GM18507 (cell line): ENCODE results near the gene LHFPL3.
"Not testable (repeated sequence)": the region's sequence is repeated elsewhere in the genome, so short reads cannot be mapped to it uniquely, and the experiment has no call there.

Source experiments
- DNase-seq: peaks from one replicate; pipeline ENCODE4 v3.0.0; 2011; ENCODE audit warnings: low read depth; ENCODE audit not compliant: insufficient read length; ENCODE audit errors: extremely low spot score
- FAIRE-seq: peaks from 2 replicates; lab custom pipeline; 2011; peaks lifted over from hg19 to GRCh38; lab: Jason Lieb, UNC

The LHFPL3 gene

DNA sequence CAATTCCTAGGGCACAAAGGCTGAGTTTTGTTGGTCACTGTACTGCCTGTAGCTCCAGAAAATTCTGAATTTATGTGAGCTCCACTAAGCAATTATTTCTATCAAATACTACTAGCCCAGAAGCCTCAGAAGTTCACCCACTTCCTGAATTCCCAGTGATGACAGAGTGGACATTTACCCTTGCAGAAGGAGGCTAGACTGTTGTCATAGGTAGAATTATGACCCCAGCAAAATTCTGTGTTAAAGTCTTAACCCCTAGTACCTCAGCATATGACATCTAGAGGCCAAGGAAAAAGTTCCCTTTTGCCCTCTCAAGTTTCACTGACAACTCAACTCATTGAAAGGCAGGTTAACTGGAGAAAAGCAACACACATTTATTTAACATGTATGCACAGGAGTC, 606.9 kb downstream of the LHFPL3 start:
- DNase-seq, result no peak
- no peak for FAIRE-seq

DNA sequence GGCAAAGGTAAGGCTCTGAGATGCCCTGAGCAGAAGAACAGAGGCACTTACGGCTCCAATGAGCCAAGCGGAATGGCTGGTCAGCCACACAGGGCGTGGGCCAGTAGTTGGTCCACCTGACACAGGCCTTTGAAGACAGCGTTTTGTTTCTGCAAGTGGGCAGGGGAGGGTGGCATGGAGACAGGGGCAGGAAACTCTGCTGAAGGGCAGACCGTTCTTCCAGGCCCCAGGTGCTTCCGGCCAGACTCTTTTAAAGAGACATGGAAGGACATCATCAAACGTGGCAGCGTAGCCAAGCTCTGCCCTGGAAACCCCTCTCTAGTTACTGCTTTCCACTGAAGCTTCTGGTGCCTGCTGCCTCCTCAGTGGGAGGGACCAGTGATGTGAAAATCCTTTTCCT, 608.1 kb downstream of the LHFPL3 start:
- FAIRE-seq (no peak), DNase-seq (no peak)

DNA sequence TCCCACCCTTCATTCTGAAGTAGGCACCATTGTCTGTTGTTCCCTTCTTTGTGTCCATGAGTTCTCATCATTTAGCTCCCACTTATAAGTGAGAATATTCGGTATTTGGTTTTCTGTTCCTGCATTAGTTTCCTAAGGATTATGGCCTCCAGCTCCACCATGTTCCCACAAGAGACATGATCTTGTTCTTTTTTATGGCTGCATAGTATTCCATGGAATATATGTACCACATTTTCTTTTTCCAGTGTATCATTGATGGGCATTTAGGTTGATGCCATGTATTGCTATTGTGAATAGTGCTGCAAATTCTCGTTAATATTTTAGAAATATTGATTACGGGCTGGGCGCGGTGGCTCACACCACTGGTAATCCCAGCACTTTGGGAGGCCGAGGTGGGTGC, 609.1 kb downstream of the LHFPL3 start:
- FAIRE-seq, DNase-seq: not testable (repeated sequence)

DNA sequence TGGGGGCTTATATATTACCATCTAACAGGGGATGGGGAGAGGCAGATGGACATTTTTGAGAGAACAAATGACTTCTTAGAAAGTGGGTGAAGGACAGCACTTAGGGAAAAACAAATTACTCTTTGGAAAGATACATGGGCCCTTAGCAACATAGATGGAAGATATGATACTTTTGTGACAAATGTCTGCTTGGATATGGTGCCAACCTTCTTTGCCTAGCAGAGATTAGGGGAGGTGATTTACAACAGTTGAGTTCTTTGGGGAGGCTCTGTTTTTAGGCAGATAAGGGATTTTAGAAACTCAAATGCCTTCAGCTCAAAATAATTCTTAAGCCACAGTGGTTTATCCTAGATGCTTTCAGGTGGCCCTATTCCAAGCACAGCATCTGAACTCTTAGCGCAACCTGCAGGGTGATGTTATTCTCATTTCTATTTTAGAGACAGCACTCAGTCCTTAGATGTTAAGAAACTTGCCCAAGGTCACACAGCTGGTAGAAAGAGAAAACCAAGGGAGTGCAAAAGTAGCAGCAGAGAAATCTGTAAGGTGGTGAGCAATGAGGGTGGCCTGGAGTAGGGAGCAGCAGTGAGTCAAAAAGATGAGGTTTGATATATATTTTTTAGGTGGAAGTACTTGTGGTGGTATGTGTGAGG, 610.5 kb downstream of the LHFPL3 start:
- DNase-seq (no peak), FAIRE-seq (no peak)

DNA sequence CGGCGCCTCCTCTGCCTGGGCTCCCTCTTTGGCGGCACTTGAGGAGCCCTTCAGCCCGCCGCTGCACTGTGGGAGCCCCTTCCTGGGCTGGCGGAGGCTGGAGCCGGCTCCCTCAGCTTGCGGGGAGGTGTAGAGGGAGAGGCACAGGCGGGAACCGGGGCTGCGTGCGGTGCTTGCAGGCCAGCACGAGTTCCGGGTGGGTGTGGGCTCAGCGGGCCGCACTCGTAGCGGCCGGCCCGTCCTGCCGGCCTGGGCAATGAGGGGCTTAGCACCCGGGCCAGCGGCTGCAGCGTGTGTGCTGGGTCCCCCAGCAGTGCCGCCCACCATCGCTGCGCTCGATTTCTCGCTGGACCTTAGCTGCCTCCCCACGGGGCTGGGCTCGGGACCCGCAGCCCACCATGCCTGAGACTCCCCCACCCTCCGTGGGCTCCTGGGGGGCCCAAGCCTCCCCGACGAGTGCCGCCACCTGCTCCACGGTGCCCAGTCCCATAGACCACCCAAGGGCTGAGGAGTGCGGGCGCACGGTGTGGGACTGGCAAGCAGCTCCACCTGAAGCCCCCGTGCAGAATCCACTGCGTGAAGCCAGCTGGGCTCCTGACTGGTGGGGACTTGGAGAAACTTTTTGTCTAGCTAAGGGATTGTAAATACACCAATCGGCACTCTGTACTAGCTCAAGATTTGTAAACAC, 611.8 kb downstream of the LHFPL3 start:
- no peak for DNase-seq
- no peak for FAIRE-seq

DNA sequence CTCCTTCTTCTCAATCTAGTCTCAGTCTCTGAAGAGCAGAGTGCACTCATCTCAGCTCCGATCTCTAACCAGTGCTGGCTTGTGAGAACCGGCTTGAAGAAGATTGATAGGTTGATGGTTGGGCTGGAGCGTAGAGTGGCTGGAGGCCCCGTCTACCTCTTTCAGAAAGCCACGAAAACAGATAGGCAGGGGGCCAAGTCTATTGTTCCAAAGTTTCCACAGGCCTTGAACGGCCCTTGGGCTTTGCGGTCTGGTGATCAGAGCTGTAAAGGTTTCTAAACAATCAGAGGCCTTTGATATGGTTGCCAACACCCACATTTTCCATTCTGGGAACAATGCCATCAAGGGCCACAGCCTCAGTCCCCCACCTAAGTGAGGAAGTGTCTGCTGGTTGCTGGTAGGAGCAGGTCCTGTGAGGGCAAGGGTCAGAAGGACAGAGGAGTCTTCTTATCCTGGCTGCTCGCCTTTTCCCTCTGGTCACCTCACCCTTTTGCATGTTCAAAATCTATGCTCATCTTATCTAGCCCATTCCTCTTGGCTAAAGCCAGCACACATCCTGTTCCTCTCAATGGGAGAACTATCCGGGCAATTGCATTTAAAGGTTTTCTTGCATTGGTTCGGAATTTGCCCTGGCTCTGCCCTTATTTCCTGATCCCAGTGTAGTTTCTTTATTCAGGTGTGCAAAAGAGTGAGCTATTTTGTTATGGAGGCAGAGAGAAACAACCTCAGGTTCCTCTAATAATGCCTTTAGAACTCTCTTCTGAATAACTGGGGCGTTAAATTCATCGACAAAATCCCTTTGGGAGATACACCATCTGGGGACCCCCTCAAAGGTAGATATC, 615.3 kb downstream of the LHFPL3 start:
- DNase-seq (no peak), FAIRE-seq (peak; percentile 82)

DNA sequence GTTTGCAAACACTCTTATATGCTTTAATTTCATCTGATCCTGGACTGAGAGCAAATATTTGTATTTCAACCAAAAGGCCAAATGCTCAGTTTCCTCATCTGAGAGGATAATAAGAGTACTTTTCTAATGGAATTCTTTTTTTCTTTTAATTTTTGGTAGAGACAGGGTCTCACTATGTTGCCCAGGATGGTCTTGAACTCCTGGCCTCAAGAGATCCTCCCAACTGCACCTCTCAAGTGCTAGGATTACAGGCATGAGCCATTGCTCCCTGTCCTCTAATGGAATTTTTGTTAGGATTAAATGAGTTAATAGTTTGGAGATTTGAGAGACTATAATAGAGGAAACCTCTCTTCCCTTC, 617.2 kb downstream of the LHFPL3 start:
- FAIRE-seq (no peak), DNase-seq (no peak)

DNA sequence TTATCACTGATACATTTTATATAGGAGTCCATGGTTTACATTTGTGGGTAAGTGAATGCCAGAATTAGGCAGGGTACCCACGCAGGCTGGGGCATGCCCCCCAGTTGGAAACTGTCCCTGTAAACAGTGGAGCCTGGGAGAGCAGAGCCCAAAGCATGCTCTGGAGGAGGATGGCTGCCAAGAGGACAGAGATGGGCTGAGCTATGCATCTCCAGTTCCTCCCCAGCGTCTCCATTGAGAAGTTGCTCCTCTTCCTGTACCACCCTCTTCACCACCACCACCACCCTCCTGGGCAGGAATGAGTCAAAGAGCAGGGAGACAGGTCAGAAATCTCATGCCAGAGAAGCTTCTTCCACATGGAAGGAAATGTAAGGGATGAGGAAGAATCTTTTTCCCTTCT, 617.9 kb downstream of the LHFPL3 start:
- DNase-seq (no peak), FAIRE-seq (no peak)

DNA sequence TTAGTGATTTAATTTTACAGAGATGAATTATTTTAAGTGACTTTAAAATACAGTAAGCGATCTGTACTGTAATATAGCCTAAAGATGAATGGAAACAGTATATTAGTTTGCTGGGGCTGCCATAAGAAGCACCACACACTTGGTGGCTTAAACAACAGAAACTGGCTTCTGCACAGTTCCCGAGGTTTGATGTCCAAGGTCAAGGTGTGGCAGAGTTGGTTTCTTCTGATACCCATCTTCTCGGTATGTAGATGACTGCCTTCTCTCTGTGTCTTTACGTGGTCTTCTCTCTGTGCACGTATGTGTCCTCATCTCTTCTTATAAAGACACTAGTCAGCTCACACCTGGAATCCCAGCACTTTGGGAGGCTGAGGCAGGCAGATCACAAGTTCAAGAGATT, 621.6 kb downstream of the LHFPL3 start:
- no peak for FAIRE-seq
- DNase-seq, result no peak

DNA sequence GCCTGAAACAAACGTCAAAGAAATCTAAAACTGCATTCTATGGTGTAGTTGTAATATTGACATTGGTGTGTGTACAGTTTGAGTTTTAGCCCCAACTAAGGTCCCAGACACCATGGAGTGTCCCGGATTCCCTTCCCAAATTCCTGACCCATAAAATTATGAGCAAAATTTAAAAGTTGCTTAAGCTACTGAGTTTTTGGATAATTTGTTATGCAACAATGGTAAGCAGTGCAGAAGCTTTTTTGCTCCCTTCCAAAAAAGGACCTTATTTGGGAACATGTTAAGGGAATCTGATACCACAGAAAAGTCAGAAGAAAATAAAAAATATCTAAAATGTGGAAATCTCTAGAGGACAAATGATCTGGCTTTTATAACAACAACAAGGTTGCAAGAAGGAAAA, 622.4 kb downstream of the LHFPL3 start:
- DNase-seq, result no peak
- FAIRE-seq, result no peak

DNA sequence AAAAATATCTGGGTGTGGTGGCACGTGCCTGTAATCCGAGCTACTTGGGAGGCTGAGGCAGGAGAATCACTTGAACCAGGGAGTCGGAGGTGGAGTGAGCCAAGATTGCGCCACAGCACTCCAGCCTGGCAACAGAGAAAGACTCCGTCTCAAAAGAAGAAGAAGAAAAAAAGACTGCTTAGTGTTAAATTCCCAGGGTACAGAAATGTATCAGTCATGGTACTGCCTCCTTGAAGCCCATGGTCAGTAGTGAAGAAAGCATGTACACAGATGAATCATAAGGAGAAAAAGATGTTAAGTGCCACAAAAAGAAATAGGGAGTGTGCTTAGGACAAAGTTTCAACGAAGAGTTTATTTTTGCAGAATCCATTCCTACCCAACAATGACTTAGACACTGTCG, 623.1 kb downstream of the LHFPL3 start:
- FAIRE-seq (no peak), DNase-seq (no peak)

DNA sequence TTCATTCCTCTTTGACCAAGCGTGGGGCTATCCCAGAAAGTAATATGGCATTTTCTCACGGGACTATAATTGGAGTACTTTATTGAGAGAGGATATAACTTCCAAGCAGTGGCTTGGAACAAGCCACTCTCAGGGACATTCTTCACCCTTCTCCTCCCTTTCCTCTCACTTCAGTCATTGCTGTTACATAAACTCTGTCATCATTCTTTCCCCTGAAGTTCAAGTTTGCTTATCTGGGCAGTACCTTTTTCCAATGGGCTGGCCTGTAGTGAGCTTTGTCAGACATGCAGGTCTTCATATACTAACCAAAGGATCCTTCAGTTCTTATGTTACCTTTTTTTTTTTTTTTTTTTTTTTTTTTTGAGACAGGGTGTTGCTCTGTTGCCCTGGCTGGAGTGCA, 626.9 kb downstream of the LHFPL3 start:
- no peak for FAIRE-seq

More for the DNA sequence above, 626.9 kb downstream of the LHFPL3 start:
- DNase-seq, result no peak
